GM21423 (cell line): Measurements from ENCODE around the gene SLC2A8.

Source experiments
- ATAC-seq: cut with Tn5 transposase; IDR thresholded peaks from one replicate; pipeline ENCODE4 v1.9.1; 2021; ENCODE audit warnings: mild to moderate bottlenecking, moderate library complexity; ENCODE audit not compliant: unreplicated experiment

The SLC2A8 gene

DNA sequence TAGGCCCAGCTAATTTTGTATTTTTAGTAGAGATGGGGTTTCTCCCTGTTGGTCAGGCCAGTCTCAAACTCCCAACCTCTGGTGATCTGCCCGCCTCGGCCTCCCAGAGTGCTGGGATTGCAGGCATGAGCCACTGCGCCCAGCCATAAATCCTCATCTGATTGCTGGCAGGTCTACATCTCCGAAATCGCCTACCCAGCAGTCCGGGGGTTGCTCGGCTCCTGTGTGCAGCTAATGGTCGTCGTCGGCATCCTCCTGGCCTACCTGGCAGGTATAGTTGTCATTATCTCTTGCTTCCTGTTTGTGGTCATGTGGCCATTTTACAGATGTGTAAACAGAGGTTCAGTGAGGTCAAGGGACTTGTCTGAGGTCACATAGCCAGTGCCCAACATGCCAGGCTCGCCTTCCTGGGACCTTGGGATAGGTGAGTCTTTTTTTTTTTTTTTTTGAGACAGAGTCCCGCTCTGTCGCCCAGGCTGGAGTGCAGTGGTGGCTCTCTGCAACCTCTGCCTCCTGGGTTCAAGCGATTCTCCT lies 2.8 kb downstream of the SLC2A8 start:
- ATAC-seq: no peak

DNA sequence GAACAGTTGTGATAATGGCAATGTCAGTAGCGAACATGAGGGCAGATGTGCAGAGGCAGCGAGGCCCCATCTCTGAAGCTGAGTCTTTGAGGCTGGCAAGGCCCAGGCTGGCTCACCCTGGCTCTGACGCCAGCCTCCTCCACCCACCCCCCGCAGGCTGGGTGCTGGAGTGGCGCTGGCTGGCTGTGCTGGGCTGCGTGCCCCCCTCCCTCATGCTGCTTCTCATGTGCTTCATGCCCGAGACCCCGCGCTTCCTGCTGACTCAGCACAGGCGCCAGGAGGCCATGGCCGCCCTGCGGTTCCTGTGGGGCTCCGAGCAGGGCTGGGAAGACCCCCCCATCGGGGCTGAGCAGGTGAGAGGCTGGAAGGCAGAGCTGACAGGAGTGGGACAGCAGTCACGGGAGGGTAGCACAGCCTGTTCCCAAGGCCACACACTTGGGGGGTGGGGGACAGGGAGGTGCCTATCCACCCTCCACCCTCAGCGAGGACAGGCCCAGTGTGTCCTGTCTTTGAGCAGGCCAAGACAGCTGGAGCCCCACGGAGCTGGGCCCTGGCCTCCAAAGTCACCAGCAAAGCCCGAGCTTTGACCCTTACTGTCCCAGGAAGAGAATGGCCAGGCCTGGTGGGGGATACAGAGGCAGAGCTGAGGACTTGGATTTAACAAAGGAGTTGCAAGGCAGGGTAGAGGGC lies 5.6 kb downstream of the SLC2A8 start:
- ATAC-seq: no peak

DNA sequence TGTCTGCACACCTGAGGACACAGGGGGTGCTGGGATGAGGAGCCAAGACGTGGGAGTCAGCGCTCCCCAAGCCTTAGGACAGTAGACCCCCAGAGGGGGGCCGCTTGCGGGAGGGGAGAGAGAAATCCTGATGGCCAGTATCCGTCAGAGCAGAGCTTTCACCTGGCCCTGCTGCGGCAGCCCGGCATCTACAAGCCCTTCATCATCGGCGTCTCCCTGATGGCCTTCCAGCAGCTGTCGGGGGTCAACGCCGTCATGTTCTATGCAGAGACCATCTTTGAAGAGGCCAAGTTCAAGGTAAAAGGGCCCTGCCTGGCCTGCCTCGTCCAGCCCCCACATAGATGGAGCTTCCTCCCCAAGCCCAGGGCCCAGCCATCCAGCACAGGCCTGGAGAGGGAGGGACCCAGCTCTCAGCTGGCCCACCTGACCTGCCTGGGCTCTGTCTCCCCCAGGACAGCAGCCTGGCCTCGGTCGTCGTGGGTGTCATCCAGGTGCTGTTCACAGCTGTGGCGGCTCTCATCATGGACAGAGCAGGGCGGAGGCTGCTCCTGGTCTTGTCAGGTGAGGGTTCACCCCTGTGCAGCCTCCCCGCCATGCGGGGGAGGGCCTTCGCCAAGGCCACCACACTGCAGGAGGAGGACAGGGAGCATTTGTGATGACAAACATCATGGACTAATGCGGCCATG lies 6.7 kb downstream of the SLC2A8 start:
- no peak for ATAC-seq

DNA sequence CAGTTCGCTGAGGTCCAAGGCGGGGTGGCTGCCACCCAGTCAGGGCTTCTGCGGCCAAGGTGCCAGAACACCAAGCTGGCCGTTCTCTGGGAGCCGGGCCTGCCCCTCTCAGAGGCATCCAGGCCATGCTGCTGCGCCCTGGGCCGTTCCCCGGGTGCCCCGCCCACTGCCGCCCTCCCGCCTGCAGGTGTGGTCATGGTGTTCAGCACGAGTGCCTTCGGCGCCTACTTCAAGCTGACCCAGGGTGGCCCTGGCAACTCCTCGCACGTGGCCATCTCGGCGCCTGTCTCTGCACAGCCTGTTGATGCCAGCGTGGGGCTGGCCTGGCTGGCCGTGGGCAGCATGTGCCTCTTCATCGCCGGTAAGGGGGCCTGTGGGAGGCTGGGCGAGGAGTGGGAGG lies 7.7 kb downstream of the SLC2A8 start:
- no peak for ATAC-seq

DNA sequence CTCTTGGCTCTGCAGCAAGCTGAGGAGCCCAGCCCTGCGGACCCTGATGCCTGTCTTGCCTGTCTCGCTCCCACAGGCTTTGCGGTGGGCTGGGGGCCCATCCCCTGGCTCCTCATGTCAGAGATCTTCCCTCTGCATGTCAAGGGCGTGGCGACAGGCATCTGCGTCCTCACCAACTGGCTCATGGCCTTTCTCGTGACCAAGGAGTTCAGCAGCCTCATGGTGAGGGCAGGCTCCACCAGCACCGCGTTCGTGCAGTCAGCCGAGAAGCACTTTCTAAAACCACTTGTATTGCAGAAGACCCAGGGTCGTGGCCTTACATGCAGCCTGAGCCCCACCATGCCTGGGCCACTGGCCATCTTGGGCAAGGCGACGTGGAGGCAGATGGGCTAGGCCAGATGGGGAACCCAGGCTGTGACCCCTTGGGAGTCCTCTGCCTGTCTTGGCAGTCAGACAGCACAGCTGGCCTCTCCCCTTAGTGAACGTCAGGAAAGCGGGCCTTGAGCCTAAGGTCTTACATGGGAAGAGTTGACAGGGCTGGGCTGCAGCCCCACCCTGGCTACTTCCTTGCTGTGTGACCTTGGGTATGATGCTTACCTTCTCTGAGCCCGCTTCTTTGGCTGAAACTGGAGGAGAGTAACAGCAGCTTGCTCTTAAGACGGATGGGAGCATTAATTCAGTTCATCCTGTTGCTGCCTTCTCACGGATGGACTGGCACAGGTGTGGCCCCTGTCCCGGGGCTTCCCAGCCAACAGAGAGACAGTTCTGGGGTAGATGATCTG lies 8.6 kb downstream of the SLC2A8 start:
- ATAC-seq: no peak

- no peak for ATAC-seq
Measured at GRCh38 chr9:127406799-127407491, 10.0 kb downstream of the SLC2A8 start.

DNA sequence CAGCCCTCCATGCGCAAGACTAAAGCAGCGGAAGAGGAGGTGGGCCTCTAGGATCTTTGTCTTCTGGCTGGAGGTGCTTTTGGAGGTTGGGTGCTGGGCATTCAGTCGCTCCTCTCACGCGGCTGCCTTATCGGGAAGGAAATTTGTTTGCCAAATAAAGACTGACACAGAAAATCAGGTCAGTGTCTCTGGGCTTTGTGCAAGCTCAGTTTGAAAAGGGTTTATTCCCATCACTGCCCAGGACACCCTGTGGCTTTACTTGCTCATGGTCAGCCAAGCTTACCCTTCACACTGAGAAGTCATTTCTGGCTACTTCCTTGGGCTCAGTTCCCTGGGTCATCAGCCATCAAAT lies 10.5 kb downstream of the SLC2A8 start:
- no peak for ATAC-seq

DNA sequence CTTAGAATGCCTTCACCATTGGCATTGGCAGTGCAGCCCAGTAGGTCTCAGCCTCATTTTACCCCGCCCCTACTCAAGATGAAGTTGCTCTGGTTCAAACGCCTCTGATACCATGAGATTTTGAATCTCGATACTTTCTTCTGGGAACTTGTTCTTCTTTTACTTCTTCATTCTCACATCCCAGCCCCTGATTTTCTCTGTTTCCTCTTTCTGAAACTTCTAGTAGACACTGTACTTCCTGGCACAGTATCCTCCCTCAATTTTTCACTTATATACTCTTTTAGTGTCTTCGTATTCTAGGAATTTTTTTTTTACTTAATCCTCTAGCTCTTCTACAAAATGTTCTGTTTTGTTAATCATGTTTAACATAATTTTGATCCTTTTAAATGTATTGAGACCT lies 14.2 kb downstream of the SLC2A8 start:
- no peak for ATAC-seq

- no peak for ATAC-seq
Measured at GRCh38 chr9:127415141-127415540, 18.2 kb downstream of the SLC2A8 start.

- no peak for ATAC-seq
Measured at GRCh38 chr9:127415657-127416056, 18.7 kb downstream of the SLC2A8 start.

GRCh38 chr9:127417131-127418036 lies 20.4 kb downstream of the SLC2A8 start:
- ATAC-seq: no peak

DNA sequence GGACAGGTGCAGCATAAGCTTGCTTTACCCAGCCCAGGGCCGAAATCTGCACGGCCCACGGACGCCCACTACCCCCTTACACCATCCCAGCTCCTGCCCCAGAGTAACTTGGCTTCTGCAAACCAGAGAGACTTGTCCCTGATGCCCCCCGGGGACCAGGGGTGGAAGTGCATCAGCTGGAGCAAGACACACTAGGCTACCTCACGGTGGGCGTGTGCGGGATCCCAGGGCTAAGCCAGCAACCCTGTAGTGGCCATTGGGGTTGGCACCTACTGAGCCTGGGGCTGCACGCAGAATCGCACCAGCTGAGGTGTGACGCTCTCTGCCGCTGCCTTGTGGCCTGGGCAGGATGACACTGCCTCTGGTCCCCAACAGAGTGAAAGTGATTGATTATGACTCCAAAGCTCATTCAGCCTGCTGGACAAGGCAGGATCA lies 21.1 kb downstream of the SLC2A8 start:
- no peak for ATAC-seq

DNA sequence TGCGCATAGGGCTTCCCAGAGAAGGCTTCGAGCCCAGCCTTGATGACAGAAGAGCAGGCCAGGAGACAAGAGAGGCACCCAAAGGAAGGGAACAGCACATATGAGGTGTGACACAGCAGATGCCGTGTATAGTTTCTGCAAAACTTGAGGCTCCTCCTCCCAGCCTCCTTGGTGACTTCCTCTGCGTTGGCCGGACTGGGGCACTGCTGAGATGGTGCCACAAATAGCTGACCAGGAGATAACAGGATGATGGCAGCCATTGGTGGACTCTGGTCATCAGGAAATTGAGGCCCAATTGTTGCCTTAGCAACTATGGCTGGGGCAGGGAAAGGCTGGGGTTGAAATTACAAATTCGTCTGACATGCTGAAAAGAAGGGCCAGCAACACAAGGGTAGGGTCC lies 22.4 kb downstream of the SLC2A8 start:
- ATAC-seq: no peak

DNA sequence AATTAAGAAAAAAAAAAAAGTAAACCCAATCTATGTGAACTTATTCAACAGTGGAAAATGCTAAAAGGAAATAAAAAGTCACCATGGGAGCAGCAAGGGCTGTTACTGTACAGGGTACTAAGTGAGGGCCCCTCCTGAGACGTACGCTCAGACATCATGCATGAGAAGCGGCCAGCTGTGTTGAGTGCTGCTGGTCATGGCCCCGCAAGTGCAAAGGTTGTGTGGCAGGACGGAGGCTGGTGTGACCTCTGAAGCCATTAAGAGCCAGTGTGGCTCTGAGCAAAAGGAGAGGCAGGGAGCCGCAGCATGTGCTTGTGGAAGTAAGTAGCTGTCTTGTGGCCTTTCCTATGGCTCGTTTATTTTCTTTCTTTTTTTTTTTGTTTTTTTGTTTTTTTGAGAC lies 24.1 kb downstream of the SLC2A8 start:
- ATAC-seq: no peak

DNA sequence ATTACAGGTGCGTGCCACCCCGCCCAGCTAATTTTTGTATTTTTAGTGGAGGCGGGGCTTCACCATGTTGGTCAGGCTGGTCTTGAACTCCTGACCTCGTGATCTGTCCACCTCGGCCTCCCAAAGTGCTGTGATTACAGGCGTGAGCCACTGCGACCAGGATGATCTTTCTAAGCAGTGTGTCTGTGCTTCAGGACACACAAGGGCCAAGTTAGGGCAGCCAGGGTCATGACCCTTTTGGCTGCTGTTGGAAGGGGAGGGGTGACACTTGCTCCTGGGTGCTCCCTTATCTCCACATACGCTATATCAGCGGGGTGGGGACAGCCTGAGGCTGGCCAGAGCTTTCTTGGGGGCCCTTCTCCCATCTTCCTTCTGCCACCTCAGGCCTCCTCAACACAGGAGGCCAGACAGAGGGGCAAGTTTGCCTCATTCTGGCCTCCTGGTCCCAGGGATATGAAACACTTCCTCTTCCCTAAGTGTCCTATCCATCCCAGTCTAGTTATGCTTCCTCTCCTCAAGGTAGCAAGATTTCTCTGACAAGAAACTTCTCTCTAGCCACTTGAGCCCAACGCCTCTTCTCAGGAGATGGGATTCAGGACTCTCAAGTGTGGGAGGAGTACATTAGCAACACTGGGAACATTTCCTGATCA lies 25.3 kb downstream of the SLC2A8 start:
- no peak for ATAC-seq

- ATAC-seq: no peak
Measured at GRCh38 chr9:127422787-127423186, 25.8 kb downstream of the SLC2A8 start.

DNA sequence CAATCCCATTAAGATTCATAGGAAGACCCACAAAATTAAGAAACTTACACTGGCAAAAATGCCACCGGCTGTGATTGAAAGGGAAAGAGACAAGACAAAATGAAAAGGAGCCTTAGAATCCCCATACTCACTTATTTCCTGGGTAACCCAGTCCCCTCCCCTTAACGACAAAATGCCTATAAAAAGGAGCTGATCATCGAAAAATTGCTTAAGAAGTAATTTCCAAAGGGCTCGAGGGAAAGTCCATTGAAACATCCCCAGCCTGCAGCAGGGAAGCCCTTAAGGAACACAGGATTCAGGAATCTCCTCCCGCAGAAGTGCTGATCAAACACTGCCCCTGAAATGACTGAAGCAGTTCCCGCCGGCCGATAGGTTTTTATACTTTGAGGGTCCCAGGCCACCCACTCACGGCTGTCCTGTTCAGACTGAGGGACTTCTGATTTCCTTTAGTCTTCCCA lies 26.5 kb downstream of the SLC2A8 start:
- ATAC-seq: no peak

DNA sequence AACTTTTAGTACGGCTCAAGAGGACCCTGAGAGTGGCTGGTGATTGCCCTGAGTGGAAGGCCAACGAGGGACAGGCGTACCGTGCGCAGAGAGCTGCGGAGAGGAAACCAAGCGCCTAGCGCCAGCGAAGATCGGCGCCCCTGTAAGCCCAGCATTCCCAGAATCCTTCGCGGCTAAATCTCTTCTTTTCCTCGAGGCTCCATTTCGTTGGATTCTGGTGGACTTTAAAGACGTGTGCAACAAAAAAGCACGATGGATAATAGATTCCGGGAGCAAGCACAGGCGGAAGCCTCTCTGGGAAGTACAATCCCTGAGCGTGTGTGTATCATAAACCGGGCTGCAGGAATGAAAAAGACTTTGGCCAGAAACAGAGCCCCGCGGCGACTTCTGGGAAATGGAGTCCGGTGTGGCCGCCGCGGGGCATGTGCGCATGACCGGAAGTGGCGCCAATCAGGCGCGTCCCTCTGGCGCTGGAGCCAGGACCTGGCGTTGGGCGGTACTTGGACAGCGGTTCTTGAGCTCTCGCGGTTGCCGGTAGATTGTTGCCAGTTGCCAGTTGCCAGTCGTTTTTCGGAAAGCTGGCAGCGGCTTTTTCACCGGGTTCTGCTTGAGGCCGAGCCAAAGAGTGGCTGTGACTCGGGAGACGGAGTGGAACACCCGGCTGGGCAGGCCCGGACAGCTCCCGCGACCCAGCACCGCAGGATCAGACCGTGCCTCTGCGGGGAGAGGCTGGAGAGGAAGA lies 27.1 kb downstream of the SLC2A8 start, which contains the start of gene ZNF79:
Gene ZNF79 (plus strand): TSS at position 449 of the 742 bp plus-strand sequence. CDS start 406 bp downstream, outside the sequence.
- ATAC-seq: peak; percentile 88

DNA sequence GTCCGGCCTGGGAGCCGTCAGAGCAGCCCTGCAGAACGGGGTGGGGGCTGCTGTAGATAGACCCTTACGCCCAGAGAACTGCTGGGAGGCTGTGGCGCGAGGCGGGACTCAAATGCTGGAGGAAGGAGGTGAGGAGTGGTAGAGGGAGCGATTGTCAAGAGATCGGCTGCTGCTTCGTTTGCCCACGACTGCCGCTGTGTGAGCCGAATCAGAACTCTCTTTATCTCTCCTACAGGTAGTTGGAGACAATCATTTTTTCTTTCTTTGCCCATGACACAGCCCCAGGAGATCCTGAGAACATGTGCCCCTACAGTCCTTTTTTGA lies 27.7 kb downstream of the SLC2A8 start:
- ATAC-seq: no peak
